HL-60 (cell line): ENCODE measurements around the gene HBA2.

Experiments
- DNase-seq, 2 experiments: peaks; one replicate each; pipeline ENCODE4 v3.0.0-alpha.2; 2010 to 2020; ENCODE audit warnings: low read depth in 1 of 2, low spot score in 1 of 2
- H3K27ac ChIP-seq: fragments of 250-450 bp; sonication (Bioruptor Pico); replicated peaks from 2 replicates; pipeline ENCODE4 v1.5.1; 2020; ENCODE audit warnings: mild to moderate bottlenecking, moderate library complexity
- H3K27me3 ChIP-seq: fragments of 250-450 bp; sonication (Bioruptor Pico); 2 replicates; pipeline ENCODE4 v1.5.1; 2021; ENCODE audit warnings: mild to moderate bottlenecking, moderate library complexity; ENCODE audit not compliant: insufficient read depth, poor library complexity, severe bottlenecking
- H3K4me3 ChIP-seq: replicated peaks from 2 replicates; pipeline ENCODE4 v1.5.1; 2011; ENCODE audit warnings: mild to moderate bottlenecking, control low read depth, low read length; ENCODE audit not compliant: insufficient read depth
- CTCF ChIP-seq: IDR thresholded peaks from one replicate; pipeline ENCODE4 v1.5.1; 2011; ENCODE audit warnings: low read length, control low read depth, inconsistent platforms; ENCODE audit not compliant: insufficient read depth
- GABPA ChIP-seq: IDR thresholded peaks from 2 replicates; pipeline ENCODE4 v1.6.1; 2012; ENCODE audit warnings: low read depth
- POLR2AphosphoS5 ChIP-seq: IDR thresholded peaks from 2 replicates; pipeline ENCODE4 v1.6.1; 2012; ENCODE audit warnings: low read depth
- REST ChIP-seq: IDR thresholded peaks from 2 replicates; pipeline ENCODE4 v1.6.1; 2012; ENCODE audit warnings: low read depth; ENCODE audit not compliant: insufficient replicate concordance
- SPI1 ChIP-seq: IDR thresholded peaks from 2 replicates; pipeline ENCODE4 v1.6.1; 2012; ENCODE audit warnings: low read depth, mild to moderate bottlenecking, borderline replicate concordance

Gene HBA2

GRCh38 chr16:191831-192230, 19.2 kb downstream of the HBA2 start:
- DNase-seq: no peak
- no peaks in the 10 kb centered on the region for H3K27me3 ChIP-seq
- H3K4me3 ChIP-seq: no peak overlapping the region
- H3K27ac ChIP-seq: no peak overlapping the region
- TF ChIP-seq SPI1: no peak
- TF ChIP-seq GABPA: no peak
- TF ChIP-seq CTCF: no peak
- no peak for TF ChIP-seq POLR2AphosphoS5
- no peak for TF ChIP-seq REST

GRCh38 chr16:192686-193085, 20.0 kb downstream of the HBA2 start:
- DNase-seq: no peak
- TF ChIP-seq POLR2AphosphoS5 (no peak), REST (no peak), SPI1 (no peak), CTCF (no peak), GABPA (no peak)
- H3K4me3 ChIP-seq: no peak overlapping the region
- H3K27ac ChIP-seq: no peak overlapping the region
- no peaks in the 10 kb centered on the region for H3K27me3 ChIP-seq

DNA sequence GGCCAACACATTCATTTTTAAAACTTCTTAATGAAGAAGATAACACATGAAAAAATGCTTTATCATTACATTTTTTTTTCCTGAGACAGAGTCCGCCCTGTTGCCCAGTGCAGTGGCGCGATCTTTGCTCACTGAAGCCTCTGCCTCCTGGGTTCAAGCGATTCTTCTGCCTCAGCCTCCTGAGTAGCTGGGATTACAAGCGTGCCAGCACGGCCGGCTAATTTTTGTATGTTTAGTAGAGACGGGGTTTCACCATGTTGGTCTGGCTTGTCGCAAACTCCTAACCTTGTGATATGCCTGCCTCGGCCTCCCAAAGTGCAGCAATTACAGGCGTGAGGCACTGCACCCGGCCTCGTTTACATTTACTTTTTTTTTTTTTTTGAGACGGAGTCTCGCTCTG, 20.8 kb downstream of the HBA2 start:
- H3K4me3 ChIP-seq: no peak overlapping the region
- no peak overlapping the region for H3K27ac ChIP-seq
- H3K27me3 ChIP-seq: no peaks in the 10 kb centered on the region
- no peak for DNase-seq
- TF ChIP-seq SPI1: no peak

- no peak for DNase-seq
- TF ChIP-seq GABPA (no peak), POLR2AphosphoS5 (no peak), SPI1 (no peak), REST (no peak), CTCF (no peak)
- Histone ChIP-seq H3K27me3 (no peaks in the 10 kb centered on the region), H3K4me3 (no peak overlapping the region), H3K27ac (no peak overlapping the region)
Measured at GRCh38 chr16:194516-194915, 21.8 kb downstream of the HBA2 start.
